NCI-H1048 (cell line): ENCODE results near the gene ISG15.
A peak's percentile ranks its signal among the peaks of the same experiment; 100 is the strongest.

ENCODE experiments used
- DNase-seq: peaks from one replicate; lab custom pipeline; 2025; lab: John Stamatoyannopoulos, UW

ISG15 gene

DNA sequence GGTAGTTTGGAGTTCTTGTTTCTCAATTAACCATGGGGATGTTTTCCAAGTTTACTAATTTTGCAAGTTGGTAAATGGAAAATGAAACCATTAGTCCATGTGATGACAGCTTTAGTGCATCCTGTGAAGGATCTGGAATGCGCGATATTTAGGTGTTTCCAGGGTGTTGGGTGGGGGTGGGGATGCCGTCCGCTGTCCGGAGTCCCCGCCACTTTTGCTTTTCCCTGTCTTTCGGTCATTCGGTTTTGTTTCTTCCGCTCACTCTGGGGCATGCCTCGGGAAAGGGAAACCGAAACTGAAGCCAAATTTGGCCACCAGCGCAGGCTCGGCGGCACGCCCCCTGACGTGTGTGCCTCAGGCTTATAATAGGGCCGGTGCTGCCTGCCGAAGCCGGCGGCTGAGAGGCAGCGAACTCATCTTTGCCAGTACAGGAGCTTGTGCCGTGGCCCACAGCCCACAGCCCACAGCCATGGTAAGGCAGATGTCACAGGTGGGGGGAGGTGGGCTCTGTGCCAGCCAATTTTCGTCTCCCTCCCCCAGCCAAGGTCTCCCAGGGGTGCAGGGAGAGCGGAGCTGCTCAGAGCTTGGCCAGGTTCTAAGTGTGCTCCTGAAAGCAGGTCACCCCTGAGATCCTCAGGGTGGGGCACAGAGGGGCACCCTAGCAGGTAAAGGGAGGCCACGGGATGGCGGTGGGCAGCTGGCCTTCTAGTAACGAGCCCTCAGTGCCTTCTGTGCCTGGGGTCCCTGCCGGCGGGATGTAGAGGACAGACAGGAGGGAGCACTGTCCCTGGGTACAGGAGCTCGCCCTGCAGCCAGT lies at the start of gene ISG15:
ISG15 (plus strand) TSS at position 393 of the 817 bp plus-strand sequence; CDS start at position 470, 77 bp downstream.
- DNase-seq: peak; percentile 53

DNA sequence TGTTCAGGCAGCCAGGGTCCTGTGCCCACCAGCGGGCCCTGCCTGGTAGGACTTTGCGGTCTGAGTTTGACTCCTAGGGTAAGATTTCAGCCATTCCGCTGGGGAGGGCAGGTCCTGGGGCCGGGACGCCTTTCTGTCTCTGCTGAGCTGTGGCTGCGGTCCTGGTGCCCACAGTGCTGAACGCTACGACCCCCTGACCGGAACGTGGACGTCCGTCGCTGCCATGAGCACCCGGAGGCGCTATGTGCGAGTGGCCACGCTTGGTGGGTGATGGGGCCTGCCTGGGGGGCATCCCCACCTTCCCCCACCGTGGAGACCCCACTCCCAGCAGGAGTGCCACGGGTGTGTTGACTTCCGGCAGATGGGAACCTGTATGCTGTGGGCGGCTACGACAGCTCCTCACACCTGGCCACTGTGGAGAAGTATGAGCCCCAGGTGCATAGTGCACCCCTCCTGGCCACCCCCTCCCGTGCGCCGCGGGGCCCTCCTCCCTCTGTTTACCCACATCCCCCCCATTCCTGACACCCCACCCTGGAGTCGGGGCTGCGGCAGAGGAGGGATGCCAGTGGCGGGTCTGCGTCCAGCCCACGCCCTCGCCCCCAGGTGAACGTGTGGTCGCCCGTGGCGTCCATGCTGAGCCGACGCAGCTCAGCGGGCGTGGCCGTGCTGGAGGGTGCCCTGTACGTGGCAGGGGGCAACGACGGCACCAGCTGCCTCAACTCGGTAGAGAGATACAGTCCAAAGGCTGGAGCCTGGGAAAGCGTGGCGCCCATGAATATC lies 49.4 kb upstream of the ISG15 start:
- no peak for DNase-seq

GRCh38 chr1:964691-965525 lies 48.4 kb upstream of the ISG15 start:
- no peak for DNase-seq

DNA sequence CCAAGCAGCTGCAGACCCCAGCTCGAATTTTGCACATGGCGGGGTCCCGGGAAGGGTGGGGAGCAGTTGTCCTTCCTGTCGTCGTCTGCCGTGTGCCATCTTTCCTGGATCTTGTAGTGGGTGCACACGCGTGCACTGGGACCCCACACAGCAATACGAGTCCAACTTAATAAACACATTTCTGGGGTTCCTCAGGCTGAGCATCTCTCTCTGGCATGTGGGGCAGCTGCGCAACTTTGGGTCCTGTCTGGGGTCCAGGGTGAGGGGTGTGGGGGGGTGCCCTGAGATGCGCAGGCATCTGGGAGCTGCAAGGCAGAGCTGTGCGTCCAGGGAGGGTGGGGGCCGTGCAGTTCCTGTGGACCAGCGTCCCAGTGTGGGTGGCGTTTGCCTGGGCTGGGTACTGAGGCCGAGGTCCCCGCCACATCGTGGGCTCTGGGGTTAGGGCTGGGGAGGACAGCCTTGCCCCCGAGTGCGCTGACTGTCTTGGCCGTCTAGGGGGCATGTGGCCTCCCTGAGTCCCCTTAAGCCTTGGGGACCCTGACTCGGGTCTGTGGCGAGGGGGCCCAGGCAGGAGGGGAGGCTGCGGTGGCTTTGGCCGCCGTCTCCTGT lies 47.7 kb upstream of the ISG15 start:
- DNase-seq: no peak

GRCh38 chr1:966135-966703 lies 47.1 kb upstream of the ISG15 start, which contains the start of gene PLEKHN1:
TSS of gene PLEKHN1 (plus strand) at chr1:966482. CDS start at chr1:966532, 50 bp downstream.
- DNase-seq: no peak

- DNase-seq: no peak
These were observed 46.5 kb upstream of the ISG15 start for GRCh38 chr1:966704-967300.

- DNase-seq: no peak
These were observed 45.6 kb upstream of the ISG15 start for GRCh38 chr1:967466-968343.

DNA sequence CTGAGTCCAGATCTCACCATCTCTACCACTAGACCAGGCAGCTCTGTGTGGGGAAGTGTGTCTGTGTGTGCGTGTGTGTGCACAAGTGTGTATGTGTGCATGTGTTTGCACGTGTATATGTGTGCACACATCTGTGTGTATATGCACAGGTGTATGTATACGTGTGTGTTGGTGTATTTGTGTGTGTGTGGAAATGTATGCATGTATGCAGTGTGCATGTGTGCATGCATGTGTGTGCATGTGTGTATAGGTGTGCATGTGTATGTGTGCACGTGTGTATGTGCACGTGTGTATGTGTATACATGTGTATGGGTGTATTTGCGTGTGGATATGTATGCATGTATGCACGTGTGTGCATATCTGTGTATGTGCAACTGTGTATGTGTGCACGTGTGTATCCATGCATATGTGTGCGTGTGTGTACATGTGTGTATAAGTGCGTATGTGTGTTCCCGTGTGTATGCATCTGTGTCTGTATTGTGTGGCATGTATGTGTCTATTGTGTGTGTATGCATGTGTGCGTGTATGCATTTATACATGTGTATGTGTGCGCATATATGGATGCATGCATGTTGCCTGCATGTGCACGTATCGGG lies 43.9 kb upstream of the ISG15 start:
- no peak for DNase-seq

DNA sequence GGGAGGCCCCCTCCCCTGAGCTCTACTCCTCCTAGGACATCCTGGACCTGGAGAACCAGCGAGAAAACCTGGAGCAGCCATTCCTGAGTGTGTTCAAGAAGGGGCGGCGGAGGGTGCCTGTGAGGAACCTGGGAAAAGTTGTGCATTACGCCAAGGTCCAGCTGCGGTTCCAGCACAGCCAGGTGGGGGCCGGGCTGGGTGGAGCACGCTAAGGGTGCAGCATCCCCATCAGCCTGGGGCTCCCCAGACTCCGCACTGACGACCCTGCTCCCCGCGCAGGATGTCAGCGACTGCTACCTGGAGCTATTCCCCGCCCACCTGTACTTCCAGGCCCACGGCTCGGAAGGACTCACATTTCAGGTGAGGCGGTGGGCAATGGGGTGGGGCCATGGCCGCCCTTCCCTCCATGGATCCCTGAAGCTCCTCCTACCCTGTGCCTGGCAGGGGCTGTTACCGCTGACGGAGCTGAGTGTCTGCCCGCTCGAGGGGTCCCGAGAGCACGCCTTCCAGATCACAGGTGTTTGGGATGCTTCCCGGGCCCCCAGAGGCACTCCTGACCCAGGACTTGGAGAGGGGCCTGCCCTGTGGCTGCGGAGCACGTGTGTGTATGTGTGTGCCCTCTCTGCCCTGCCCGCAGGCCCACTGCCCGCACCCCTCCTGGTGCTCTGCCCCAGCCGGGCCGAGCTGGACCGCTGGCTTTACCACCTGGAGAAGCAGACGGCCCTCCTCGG lies 42.9 kb upstream of the ISG15 start:
- no peak for DNase-seq

DNA sequence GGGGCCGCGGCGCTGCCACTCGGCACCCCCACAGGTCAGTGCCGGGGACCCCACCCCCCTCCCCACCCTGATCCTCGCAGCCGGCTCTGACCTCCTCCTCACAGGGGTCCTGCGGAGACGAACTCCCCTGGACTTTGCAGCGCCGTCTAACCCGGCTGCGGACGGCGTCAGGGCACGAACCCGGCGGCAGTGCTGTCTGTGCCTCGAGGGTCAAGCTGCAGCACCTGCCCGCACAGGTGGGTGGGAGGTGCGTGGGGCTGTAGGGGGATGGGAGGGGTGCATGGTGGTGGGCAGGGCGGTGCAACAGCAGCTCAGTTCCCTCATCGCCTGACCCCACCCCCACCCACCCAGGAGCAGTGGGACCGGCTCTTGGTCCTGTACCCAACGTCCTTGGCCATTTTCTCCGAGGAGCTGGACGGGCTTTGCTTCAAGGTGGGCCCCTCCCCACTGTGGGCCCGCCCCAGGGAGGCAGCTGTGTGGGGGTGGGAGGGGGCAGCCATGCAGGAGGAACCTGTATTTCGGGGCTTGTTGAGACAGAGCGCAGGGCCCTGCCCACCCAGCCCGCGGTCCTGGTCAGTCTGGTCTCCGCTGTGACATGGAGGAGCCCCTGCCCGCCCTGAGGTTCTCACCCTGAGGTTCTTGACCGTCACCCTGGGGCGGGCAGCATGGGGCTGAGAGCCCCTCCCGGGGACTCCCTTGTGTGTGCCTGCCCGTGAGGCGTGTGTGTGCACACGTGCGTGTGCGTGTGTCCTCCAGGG lies 42.1 kb upstream of the ISG15 start:
- DNase-seq: no peak

- DNase-seq: no peak
These were observed 41.4 kb upstream of the ISG15 start for GRCh38 chr1:971751-972506.

GRCh38 chr1:972726-973458 lies 40.4 kb upstream of the ISG15 start:
- no peak for DNase-seq

GRCh38 chr1:973459-974292 lies 39.6 kb upstream of the ISG15 start:
- no peak for DNase-seq

DNA sequence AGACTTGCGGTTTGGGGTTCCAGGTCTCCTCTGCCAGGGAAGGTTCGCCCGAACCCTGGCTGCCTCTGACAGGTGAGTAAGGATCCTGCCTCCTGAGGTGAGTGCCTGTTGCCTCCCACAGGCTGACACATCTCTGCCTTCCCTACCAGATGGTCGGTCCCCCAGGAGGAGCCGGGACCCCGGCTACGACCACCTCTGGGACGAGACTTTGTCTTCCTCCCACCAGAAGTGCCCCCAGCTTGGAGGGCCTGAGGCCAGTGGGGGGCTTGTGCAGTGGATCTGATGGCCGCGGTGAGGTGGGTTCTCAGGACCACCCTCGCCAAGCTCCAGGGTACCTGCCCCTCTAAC lies 39.0 kb upstream of the ISG15 start:
- no peak for DNase-seq

DNA sequence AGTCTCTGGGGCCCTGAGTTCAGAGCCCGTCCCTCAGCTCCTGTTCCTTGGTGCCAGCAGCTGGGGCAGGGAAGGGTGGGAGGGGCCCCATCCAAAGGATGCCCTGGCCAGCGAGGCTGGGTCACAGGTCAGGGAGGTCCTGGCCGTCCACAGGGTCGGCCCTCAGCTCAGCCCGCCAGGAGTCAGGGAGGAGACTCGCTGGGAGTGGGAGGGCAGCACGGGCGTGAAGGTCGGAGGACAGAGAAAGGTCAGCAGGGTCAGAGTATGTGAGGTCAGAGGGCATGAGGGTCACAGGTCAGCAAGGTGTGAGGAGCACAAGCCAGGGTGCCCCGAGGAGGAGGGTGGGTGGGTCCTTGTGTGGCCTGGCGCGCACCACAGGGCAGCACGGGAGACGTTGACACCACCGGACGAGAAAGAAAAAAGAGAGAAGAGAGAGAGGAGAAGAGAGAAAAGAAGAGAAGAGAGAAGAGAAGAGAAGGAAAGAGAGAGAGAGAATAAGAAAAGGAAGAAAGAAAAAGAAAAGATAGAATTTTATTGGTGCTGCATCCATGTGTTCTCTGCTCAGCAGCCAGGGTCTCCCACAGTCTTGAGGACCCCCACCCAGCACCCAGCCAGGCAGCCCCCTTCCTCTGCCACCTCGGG lies 38.5 kb upstream of the ISG15 start:
- DNase-seq: no peak
